Measurements from ENCODE around the gene SELENOI.
"Not testable (repeated sequence)": the region's sequence is repeated elsewhere in the genome, so short reads cannot be mapped to it uniquely, and the experiment has no call there.

SELENOI gene, protein sequence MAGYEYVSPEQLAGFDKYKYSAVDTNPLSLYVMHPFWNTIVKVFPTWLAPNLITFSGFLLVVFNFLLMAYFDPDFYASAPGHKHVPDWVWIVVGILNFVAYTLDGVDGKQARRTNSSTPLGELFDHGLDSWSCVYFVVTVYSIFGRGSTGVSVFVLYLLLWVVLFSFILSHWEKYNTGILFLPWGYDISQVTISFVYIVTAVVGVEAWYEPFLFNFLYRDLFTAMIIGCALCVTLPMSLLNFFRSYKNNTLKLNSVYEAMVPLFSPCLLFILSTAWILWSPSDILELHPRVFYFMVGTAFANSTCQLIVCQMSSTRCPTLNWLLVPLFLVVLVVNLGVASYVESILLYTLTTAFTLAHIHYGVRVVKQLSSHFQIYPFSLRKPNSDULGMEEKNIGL

DNA sequence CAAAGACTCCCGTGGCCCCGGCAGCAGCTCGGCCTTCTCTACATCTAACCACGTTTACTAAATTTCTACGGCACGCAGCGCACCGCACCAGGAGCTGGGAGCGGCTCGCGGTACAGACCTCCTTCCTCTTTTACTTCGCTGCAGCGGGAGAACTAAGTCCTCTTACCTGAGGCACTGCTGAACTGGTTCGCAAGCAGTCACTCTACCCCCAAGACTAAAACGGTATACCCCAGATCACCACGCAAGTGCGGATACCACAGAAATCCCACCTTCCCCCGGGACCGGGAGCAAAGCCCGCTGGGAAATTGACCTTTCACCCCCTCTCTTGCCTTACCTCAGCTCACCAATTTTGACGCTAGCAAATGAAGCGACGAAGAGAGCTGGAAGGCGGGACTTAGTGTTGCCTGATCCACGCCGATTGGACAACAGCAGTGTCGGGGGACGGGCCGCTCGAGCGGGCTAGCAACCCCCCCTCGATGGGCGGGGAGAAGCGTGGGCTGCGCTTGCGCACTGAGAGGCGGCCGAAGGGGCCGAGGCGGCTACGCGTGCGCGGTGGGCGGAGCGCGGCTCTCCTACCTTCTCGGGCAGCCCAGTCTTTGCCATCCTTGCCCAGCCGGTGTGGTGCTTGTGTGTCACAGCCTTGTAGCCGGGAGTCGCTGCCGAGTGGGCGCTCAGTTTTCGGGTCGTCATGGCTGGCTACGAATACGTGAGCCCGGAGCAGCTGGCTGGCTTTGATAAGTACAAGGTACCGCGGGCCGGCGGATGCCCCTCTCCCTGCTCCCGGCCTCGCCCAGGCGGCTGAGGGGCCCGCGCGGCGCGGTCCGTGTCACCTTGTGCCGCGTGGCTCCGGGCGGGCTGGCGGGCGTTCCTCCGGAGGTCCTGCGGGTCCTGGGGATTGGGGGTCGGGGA, at the start of gene SELENOI:
Gene SELENOI, plus strand, starts transcription at position 599 of the 909 bp plus-strand sequence. Its CDS starts 90 bp downstream, at position 689.
- FAIRE-seq, result peak; percentile 99

- FAIRE-seq, result no peak
Measured at GRCh38 chr2:26297061-26297460, 48.9 kb upstream of the SELENOI start.

DNA sequence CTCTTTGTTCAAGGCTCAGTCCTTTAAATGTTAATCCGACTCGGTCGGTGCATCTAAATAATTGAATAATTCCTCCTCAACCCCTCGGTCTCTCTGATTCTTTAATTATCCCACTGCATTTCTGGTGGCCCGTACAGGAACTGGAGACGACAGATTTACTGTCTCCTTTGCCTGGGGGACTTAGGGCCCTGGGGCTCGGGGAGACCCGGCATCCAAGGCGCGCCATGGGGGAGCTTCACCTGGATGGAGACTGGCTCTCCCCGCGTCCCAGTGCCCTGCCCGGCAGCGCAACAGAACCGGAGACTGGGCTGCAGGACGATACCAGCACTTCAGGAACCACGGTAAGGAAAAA, 47.7 kb upstream of the SELENOI start:
- no peak for FAIRE-seq

DNA sequence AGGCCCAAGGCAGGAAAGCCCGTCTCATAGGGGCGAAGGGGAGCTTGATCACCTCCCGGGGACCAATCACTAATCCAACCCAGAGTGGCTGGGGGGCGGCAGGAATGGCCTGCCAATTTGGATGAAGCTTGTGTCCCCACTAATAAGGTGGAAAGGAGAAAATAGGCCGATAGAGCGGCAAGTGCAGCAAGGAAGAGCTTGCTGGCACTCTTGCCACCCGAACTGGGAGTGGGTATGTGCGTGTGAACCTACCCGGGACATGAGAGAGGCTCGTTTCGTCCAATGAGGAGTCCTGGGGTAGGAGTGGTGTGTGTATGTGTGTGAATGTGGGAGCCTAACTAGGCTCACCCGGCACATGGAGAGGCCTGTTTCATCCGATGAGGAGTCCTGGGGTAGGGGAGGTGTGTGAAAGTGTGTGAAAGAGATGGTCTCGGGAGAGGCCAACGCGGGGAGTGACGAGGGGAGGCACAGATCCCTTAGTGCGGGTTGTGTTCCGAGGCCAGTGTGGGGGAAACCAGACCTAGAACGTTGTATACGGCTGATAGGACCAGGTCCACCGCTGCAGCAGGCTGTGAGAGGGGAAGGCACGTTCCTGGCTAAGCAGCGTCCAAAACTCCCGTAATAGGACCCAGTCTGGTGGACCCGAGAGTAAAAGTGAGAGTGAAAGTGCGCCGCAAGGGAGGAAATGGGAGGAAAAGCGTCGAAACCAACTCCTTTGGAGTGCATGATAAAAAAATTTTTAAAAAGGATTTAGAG, 47.1 kb upstream of the SELENOI start:
- FAIRE-seq, result no peak

DNA sequence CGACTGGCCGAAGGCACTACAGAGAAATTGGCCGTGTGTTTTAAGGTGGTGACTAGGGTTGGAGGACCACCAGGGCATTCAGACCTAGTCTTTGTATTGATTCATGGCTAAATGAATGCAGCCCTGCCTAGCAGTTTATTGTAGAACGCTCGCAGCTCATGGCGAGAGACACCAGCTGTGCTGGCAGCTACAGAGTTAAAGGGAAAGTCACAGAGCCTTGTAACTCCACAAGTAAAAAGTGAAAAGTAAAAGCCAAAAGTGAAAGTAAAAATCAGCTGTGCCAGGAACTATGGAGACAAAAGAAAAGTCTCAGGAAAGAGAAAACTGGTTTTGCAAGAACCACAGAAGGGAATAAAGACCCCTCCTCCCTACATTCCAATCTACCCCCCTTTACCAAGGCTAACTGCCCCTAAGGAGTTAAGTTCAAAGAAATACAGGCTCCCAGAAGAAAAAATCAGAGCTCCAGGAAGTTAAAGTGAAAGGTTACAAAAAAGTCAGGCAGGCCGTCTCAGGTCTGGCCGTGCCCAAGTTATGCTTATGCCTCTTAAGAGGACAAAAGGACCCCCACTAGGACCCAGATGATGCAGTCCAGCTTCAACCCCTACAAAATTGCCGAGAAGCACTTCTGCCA, 46.4 kb upstream of the SELENOI start:
- FAIRE-seq, result peak; percentile 94

DNA sequence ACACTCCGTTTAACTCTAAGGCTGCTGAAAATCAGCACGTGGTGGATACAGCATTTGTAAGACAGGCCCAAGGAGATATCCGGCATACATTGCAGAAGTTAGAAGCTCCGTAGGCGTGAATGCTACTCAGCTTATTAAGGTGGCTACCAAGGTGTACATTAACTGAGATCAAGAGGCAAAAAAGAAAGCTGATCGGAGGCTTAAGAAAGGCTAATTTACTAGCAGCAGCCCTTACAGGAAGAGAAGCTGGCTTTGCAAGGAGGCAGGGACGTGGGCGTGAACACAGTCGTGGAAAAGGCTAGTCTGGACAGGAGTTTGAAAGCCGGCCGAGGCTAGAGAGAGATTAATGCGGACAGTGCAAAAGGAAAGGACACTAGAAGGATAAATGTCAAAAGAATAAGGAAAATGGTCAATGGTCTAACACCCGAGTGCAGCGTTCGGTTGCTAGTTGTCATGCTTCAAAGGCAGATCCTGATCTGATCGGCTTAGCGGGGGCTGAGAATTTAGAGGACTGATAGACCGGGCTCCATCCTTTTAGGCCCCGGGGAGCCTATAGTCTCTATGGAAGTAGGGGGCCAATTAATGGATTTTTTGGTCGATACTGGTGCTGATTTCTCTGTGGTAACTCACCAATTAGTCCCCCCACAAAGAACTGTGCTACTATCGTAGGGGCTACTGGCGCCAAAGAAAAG, 45.6 kb upstream of the SELENOI start:
- FAIRE-seq, result no peak

- no peak for FAIRE-seq
Measured at GRCh38 chr2:26302846-26303245, 43.1 kb upstream of the SELENOI start.

DNA sequence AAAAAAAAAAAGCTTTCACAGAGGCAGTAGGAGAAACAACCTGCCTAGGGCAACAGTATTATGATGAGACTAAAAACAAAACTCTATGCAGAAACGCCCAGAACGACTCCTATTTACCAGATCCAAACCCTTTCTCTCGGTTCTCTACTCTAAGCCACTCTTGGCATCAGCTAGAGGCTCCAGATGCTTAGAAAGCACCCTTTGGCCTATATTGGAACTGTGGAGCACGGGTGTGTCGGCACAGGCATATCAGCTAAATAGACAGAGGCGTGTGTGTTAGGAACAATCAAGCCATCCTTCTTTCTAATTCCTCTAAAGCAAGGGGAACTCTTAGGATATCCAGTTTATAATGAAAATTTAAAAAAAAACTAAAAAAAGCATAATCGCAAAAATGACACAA, 40.8 kb upstream of the SELENOI start:
- FAIRE-seq, result not testable (repeated sequence)

DNA sequence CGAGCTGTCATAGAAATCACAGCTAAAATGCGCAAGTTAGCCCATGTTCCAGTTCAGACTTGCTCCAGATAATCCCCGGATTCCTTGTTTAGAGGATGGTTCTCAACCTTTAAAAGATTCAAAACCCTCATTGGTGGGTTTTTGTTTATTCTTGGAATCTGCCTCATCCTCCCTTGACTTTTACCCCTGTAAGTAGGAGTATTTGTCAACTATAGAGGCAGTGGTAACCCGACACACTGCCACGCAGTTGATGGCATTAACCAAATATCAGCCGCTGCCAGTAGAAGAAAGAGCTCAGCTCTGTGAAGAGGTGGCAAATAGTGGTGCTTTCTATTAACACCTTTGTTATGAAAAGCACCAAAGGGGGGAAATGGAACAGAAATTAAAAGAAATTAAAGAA, 40.4 kb upstream of the SELENOI start:
- FAIRE-seq, result no peak

DNA sequence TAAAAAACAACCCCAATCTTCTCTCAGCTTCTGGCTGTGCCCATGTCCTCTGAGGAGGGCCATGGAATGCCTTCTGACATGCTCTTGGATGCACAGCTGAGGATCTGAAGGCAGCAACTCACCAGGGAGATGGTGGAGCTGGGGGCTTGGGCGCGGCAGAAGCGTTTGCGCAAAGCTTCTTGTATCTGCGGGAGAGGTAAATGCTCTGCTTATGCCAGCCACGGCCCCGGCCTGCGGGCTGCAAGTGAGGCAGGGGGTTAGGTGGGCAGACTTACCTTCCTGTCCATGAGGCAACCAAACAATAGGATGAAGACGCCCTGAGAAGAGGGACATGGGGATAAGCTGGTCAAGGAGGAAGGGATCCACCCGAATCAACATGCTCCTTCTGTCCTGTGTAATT, 36.0 kb upstream of the SELENOI start:
- no peak for FAIRE-seq

DNA sequence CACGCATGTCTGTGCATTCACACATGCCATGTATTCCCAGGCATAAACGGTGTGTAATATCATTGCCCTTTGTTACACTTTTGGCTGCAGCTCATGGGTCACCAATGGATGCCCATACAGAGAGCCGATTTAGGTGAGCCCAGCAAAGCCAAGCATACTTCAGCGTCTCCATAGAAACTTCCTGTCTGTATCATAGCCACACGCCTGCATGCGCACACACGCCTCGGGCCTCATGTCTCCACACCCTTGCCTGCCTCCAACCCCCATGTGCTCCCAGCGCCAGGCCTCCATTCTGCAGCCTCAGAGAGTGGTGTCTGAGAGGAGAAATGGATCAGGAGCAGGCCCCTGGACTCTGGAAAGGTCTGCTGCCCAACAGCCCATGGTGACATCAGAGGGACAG, 33.5 kb upstream of the SELENOI start:
- FAIRE-seq, result no peak

- FAIRE-seq, result no peak
Measured at GRCh38 chr2:26313446-26313845, 32.5 kb upstream of the SELENOI start.

DNA sequence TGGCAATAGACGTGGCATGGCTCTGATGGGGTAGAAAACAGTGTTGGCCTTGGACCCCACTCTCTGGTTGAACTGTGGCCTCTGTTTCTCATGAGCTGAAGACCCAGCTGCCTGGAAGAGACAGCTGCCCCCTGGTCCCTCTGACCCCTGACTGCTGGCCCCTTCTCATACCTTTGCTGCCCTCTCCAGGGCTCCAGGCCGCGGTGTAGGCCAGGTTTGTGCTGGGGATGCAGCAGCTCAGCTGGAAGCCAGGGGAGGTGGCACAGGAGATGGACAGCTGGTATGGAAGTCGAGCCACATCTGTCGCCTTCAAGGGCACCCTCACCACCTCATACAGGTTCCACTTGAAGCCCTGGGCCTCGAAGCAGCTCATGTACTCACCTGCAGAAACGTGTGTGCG, 31.7 kb upstream of the SELENOI start:
- no peak for FAIRE-seq

GRCh38 chr2:26316041-26316440, 29.9 kb upstream of the SELENOI start:
- no peak for FAIRE-seq

DNA sequence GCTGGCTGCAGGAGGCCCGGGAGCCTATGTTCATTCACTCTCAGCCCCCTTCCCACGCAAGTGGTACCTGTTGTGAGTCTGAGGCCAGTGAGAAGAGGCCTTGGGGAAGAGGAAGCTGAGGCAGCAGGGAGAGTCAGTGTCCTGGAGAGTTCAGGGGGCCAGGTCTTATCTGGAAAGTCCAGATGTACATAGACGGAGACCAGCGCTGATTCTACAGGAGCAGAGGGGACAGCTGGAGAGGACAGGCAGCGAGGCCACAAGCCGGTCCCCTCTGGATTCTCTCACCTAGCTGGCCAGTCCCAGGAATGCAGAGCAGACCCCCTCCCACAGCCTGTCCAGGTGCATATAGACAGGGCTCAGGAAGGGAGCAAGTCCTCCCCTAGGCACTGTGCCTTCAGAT, 29.1 kb upstream of the SELENOI start:
- FAIRE-seq, result no peak

GRCh38 chr2:26317377-26318105, 28.4 kb upstream of the SELENOI start:
- no peak for FAIRE-seq

GRCh38 chr2:26318950-26319349, 27.0 kb upstream of the SELENOI start:
- FAIRE-seq, result no peak

GRCh38 chr2:26324479-26324878, 21.5 kb upstream of the SELENOI start:
- not testable (repeated sequence) for FAIRE-seq

GRCh38 chr2:26324903-26325302, 21.0 kb upstream of the SELENOI start:
- FAIRE-seq, result no peak

- FAIRE-seq, result no peak
Measured at GRCh38 chr2:26325851-26326250, 20.1 kb upstream of the SELENOI start.

DNA sequence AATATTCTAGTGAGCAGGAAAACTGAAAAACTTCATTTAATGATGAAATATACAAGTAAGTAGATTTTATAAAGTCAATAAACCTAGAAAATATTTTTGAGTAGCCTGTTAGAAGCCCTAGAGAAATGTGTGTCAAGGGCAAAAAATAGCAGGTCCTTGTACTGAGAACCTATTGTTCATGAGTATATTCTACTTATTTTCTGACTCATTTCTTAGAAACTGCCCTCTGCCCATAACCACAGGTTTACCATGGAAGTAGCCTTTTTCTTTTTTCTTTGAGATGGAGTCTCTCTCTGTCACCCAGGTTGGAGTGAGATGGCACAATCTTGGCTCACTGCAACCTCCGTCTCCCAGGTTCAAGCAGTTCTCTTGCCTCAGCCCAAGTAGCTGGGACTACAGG, 19.4 kb upstream of the SELENOI start:
- no peak for FAIRE-seq
